Hepatocyte (in vitro differentiated cells): ENCODE measurements around the gene CCR3. TPM values are rescaled to one million over a fixed set of nuclear protein-coding genes. Genes with fewer than 3 reads are reported as not detected.

ENCODE experiments used
- DNase-seq: peaks from one replicate; pipeline ENCODE4 v3.0.0-alpha.2; 2016; ENCODE audit warnings: low spot score
- H2AFZ ChIP-seq: fragments of 200-600 bp; sonication (generic); 2 replicates; pipeline ENCODE4 v1.6.0; 2016; ENCODE audit warnings: antibody characterized with exemption, mild to moderate bottlenecking
- H3K27ac ChIP-seq: fragments of 200-600 bp; sonication (generic); 2 replicates; pipeline ENCODE4 v1.5.1; 2016; ENCODE audit warnings: mild to moderate bottlenecking
- H3K27me3 ChIP-seq: fragments of 200-600 bp; sonication (generic); 2 replicates; pipeline ENCODE4 v1.6.1; 2016
- H3K36me3 ChIP-seq: fragments of 200-600 bp; sonication (generic); replicated peaks from 2 replicates; pipeline ENCODE4 v1.5.1; 2016; ENCODE audit warnings: low read depth; ENCODE audit not compliant: insufficient read depth
- H3K4me1 ChIP-seq: fragments of 200-600 bp; sonication (generic); 2 replicates; pipeline ENCODE4 v1.5.1; 2016; ENCODE audit warnings: mild to moderate bottlenecking, moderate library complexity; ENCODE audit not compliant: insufficient read depth
- H3K4me2 ChIP-seq: fragments of 200-600 bp; sonication (generic); 2 replicates; pipeline ENCODE4 v1.6.0; 2016
- H3K4me3 ChIP-seq: fragments of 200-600 bp; sonication (generic); 2 replicates; pipeline ENCODE4 v1.5.1; 2016; ENCODE audit warnings: mild to moderate bottlenecking
- H3K79me2 ChIP-seq: fragments of 200-600 bp; sonication (generic); 2 replicates; pipeline ENCODE4 v1.6.0; 2017; ENCODE audit warnings: mild to moderate bottlenecking
- H3K9me2 ChIP-seq: fragments of 200-600 bp; sonication (generic); replicated peaks from 2 replicates; pipeline ENCODE4 v1.6.0; 2017; ENCODE audit warnings: mild to moderate bottlenecking; ENCODE audit not compliant: insufficient read depth
- H3K9me3 ChIP-seq: fragments of 200-600 bp; sonication (generic); 2 replicates; pipeline ENCODE4 v1.5.1; 2016; ENCODE audit warnings: low read depth, mild to moderate bottlenecking
- H4K20me1 ChIP-seq: fragments of 200-600 bp; sonication (generic); 2 replicates; pipeline ENCODE4 v1.6.0; 2016; ENCODE audit warnings: mild to moderate bottlenecking; ENCODE audit not compliant: insufficient read depth, poor library complexity, severe bottlenecking
- CTCF ChIP-seq: fragments of 200-600 bp; sonication (generic); IDR thresholded peaks from 2 replicates; pipeline ENCODE4 v1.5.1; 2016; ENCODE audit warnings: antibody characterized with exemption, mild to moderate bottlenecking; ENCODE audit not compliant: poor library complexity
- EZH2 ChIP-seq: fragments of 200-600 bp; sonication (generic); IDR thresholded peaks from 2 replicates; pipeline ENCODE4 v1.6.1; 2016; ENCODE audit warnings: antibody characterized with exemption, mild to moderate bottlenecking, borderline replicate concordance
- EZH2phosphoT487 ChIP-seq: fragments of 200-600 bp; sonication (generic); IDR thresholded peaks from one replicate; pipeline ENCODE4 v1.6.1; 2018; ENCODE audit warnings: antibody characterized with exemption, mild to moderate bottlenecking, low read depth, moderate library complexity; ENCODE audit not compliant: unreplicated experiment, severe bottlenecking
- WGBS: methylation state at CpG from one replicate; pipeline ENCODE4 v1.1.6; 2016; ENCODE audit warnings: low lambda C conversion rate; ENCODE audit errors: missing lambda C conversion rate; 5-methylcytosine and 5-hydroxymethylcytosine counted together
- polyA plus RNA-seq: library from polyadenylated mRNA; unstranded; fragments of >200 nt; fragmentation: Nextera tagmentation; extraction: Ambion mirVana; gene quantifications from 2 replicates; pipeline ENCODE4 v1.2.1, GENCODE V29; 2016
- total RNA-seq: library from RNA; depleted of rRNA; stranded (reverse); fragments of >200 nt; gene quantifications from 2 replicates; pipeline ENCODE4 v1.2.3, GENCODE V29; 2014

Gene CCR3
- total and polyA plus RNA-seq, 2 experiments from 2014 or later = 0.12 TPM; not detected in 1

GRCh38 chr3:46222435-46223161 lies 19.7 kb upstream of the CCR3 start:
- H3K9me2 ChIP-seq = no peaks in the 10 kb centered on the region
- no peak overlapping the region for H2AFZ ChIP-seq
- no peak overlapping the region for H3K27ac ChIP-seq
- no peaks in the 10 kb centered on the region for H4K20me1 ChIP-seq
- no peaks in the 10 kb centered on the region for H3K27me3 ChIP-seq
- H3K4me1 ChIP-seq = no peaks in the 10 kb centered on the region
- WGBS = 88% methylated on average over 7 of the region's 7 CpGs
- no peak for DNase-seq
- no peak overlapping the region for H3K4me3 ChIP-seq
- no peak overlapping the region for H3K4me2 ChIP-seq
- H3K79me2 ChIP-seq = no peaks in the 10 kb centered on the region
- no peak for TF ChIP-seq CTCF
- no peaks in the 10 kb centered on the region for H3K9me3 ChIP-seq
- H3K36me3 ChIP-seq = no peaks in the 10 kb centered on the region

- Histone ChIP-seq H3K27me3 (no peaks in the 10 kb centered on the region), H4K20me1 (no peaks in the 10 kb centered on the region), H3K9me3 (no peaks in the 10 kb centered on the region), H3K4me3 (no peak overlapping the region), H3K4me2 (no peak overlapping the region), H3K27ac (no peak overlapping the region), H3K36me3 (no peaks in the 10 kb centered on the region), H3K79me2 (no peaks in the 10 kb centered on the region), H2AFZ (no peak overlapping the region), H3K4me1 (no peaks in the 10 kb centered on the region), H3K9me2 (no peaks in the 10 kb centered on the region)
- peak; percentile 49 for DNase-seq
- TF ChIP-seq EZH2 (no peak), EZH2phosphoT487 (no peak), CTCF (no peak)
- WGBS = 73% methylated on average over 5 of the region's 5 CpGs
These were observed 13.7 kb upstream of the CCR3 start for GRCh38 chr3:46228260-46229242.

DNA sequence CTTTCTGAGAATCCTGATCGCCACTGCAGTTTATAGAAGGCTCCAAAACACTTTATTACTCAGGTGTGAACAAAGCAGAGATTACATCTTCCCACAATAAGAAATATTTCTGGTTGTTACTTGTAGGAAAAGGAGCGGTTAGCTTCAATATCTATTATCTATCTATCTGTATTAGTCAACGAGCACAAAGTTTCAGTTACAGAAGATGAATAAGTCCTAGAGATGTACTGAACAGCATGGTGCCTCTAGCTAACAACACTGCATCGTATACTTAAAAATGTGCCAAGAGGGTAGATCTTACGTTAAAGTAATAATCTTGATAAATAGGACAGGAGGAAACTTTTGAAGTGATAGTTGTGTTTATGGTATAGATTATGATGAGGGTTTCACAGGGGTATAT lies 10.9 kb upstream of the CCR3 start:
- WGBS = 87% methylated on average over 5 of the region's 5 CpGs
- Histone ChIP-seq H3K9me3 (no peaks in the 10 kb centered on the region), H3K36me3 (no peaks in the 10 kb centered on the region), H3K4me2 (no peak overlapping the region), H3K4me1 (no peaks in the 10 kb centered on the region), H3K27ac (no peak overlapping the region), H3K27me3 (no peaks in the 10 kb centered on the region), H2AFZ (no peak overlapping the region), H3K4me3 (no peak overlapping the region), H3K9me2 (no peaks in the 10 kb centered on the region), H3K79me2 (no peaks in the 10 kb centered on the region), H4K20me1 (no peaks in the 10 kb centered on the region)
- no peak for TF ChIP-seq EZH2phosphoT487
- DNase-seq = no peak

DNA sequence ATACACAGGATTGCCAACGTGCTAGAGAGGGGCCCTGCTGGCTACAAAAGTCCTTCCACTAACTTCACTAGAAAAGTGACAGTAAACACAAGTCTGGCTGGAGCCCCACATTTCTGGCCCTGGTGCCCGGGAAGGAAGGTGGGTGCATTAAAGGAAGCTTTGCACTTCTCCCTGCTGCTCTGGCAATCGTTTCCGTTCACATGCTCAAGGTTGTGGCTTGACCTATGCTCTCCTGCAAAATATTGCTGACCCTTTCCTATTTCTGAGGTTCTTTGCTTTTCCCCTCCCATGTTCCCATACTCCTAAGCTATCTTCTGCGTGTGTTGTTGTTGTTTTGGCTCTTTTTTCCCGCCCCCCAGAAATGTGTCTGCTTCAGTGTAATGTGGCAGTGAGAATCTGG lies 9.1 kb upstream of the CCR3 start:
- no peak for DNase-seq
- WGBS = 75% methylated on average over 6 of the region's 6 CpGs
- H3K36me3 ChIP-seq = no peaks in the 10 kb centered on the region
- H3K9me2 ChIP-seq = no peaks in the 10 kb centered on the region
- H3K4me3 ChIP-seq = no peak overlapping the region
- H4K20me1 ChIP-seq = no peaks in the 10 kb centered on the region
- H3K27me3 ChIP-seq = no peaks in the 10 kb centered on the region
- H3K79me2 ChIP-seq = no peaks in the 10 kb centered on the region
- H3K4me1 ChIP-seq = no peaks in the 10 kb centered on the region
- no peaks in the 10 kb centered on the region for H3K9me3 ChIP-seq
- no peak overlapping the region for H3K27ac ChIP-seq
- H3K4me2 ChIP-seq = no peak overlapping the region
- no peak overlapping the region for H2AFZ ChIP-seq
- TF ChIP-seq EZH2 (no peak), EZH2phosphoT487 (no peak), CTCF (no peak)
